BJ (cell line): ENCODE data around the gene IRAK3. TPM values are rescaled to one million over a fixed set of nuclear protein-coding genes. Genes with fewer than 3 reads are reported as not detected.

Experiments
- CTCF ChIA-PET: fragments of 350-600 bp; formaldehyde crosslinking; extraction: SDS; loops from one replicate; lab custom pipeline; 2021; ENCODE audit warnings: antibody characterized with exemption, inconsistent platforms; lab: Yijun Ruan, JAX
- POLR2A ChIA-PET: fragments of 300-600 bp; sonication (Branson Sonifier 250); formaldehyde crosslinking; extraction: SDS; loops from one replicate; lab custom pipeline; 2021; ENCODE audit warnings: antibody characterized with exemption; lab: Charles Lee
- DNase-seq: peaks from one replicate; pipeline ENCODE4 v3.0.0-alpha.2; 2011; ENCODE audit warnings: low read depth
- H3K27me3 ChIP-seq: 2 replicates; pipeline ENCODE4 v1.6.0; 2011; ENCODE audit warnings: low read length; ENCODE audit not compliant: control insufficient read depth, insufficient read depth
- H3K36me3 ChIP-seq: 2 replicates; pipeline ENCODE4 v1.5.1; 2011; ENCODE audit warnings: low read length; ENCODE audit not compliant: control insufficient read depth, insufficient read depth
- H3K4me3 ChIP-seq: 2 replicates; pipeline ENCODE4 v1.5.1; 2011; ENCODE audit warnings: low read depth, mild to moderate bottlenecking, control low read depth, low read length
- polyA minus RNA-seq: library from RNA; depleted of rRNA, polyadenylated mRNA; stranded (reverse); fragments of >200 nt; gene quantifications from 2 replicates; pipeline ENCODE4 v1.2.3, GENCODE V29; 2011; rRNA and poly(A)+ RNA removed
- polyA plus RNA-seq: library from polyadenylated mRNA; depleted of rRNA; stranded (reverse); fragments of >200 nt; gene quantifications from 2 replicates; pipeline ENCODE4 v1.2.3, GENCODE V29; 2011; rRNA removed
- TF ChIP-seq, protein P1 (sequence below): IDR thresholded peaks from 2 replicates; pipeline ENCODE4 v1.5.1; 2011; ENCODE audit warnings: low read depth, mild to moderate bottlenecking, control low read depth, inconsistent platforms, low read length, moderate library complexity; ENCODE audit not compliant: insufficient read depth

IRAK3 gene, protein sequence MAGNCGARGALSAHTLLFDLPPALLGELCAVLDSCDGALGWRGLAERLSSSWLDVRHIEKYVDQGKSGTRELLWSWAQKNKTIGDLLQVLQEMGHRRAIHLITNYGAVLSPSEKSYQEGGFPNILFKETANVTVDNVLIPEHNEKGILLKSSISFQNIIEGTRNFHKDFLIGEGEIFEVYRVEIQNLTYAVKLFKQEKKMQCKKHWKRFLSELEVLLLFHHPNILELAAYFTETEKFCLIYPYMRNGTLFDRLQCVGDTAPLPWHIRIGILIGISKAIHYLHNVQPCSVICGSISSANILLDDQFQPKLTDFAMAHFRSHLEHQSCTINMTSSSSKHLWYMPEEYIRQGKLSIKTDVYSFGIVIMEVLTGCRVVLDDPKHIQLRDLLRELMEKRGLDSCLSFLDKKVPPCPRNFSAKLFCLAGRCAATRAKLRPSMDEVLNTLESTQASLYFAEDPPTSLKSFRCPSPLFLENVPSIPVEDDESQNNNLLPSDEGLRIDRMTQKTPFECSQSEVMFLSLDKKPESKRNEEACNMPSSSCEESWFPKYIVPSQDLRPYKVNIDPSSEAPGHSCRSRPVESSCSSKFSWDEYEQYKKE
- 3.1 and 6.3 TPM in 2 replicates for polyA plus RNA-seq
- 3.5 and 4.3 TPM in 2 replicates for polyA minus RNA-seq

DNA sequence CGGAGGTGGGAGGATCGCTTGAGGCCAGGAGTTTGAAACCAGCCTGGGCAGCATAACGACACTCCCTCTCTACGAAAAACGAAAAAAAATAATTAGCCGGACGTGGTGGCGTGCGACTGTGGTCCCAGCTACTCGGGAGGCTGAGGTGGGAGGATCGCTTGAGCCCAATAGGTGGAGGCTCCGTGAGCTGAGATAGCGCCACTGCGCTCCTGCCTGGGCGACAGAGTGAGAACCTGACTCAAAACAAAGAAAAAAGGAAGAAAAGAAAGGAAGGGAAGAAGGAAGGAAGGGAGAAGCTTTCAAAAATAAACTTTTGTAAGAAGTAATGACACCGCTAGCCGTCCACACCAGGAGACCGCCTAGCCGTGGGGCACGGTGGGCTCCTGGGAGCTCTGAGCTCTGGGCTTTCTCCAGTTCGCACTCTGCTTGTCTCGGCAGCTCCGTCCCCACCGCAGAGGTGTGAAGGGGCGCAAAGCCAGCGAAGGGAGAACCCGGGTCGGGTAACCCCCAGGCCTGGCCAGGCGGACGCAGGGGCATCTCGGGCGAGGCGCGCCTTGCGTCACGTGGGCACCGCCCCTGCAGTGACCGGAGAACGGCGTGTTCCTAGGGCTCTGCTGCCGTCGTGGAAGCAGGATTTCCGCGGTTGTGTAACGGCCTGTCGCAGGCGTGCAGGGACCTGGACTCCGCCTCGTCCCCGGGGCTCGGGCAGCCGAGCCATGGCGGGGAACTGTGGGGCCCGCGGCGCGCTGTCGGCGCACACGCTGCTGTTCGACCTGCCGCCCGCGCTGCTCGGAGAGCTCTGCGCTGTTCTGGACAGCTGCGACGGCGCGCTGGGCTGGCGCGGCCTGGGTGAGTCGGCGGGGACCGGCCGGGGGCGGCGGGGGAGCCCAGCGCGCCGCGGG, at the start of gene IRAK3:
Gene IRAK3 (plus strand): TSS at position 631 of the 902 bp plus-strand sequence. CDS start 86 bp downstream, at position 717.
- Histone ChIP-seq H3K4me3 (peak within 1 kb of the TSS; percentile 58), H3K27me3 (0 out of 2 replicates have a peak, but pooled peaks cover 1% of the 10 kb centered on the region), H3K36me3 (no peaks in the 10 kb centered on the region)
- ChIA-PET POLR2A (interaction anchor here (0.5 kb wide), 1 partner anchor 8 kb away, joined by 3 read pairs; no protein-coding TSS in a partner anchor), CTCF (interaction anchor here (0.8 to 1.4 kb wide), 4 partner anchors 9 to 16 kb away, joined by 3 to 6 read pairs (median 5); no protein-coding TSS in a partner anchor)
- TF ChIP-seq, protein P1, sequence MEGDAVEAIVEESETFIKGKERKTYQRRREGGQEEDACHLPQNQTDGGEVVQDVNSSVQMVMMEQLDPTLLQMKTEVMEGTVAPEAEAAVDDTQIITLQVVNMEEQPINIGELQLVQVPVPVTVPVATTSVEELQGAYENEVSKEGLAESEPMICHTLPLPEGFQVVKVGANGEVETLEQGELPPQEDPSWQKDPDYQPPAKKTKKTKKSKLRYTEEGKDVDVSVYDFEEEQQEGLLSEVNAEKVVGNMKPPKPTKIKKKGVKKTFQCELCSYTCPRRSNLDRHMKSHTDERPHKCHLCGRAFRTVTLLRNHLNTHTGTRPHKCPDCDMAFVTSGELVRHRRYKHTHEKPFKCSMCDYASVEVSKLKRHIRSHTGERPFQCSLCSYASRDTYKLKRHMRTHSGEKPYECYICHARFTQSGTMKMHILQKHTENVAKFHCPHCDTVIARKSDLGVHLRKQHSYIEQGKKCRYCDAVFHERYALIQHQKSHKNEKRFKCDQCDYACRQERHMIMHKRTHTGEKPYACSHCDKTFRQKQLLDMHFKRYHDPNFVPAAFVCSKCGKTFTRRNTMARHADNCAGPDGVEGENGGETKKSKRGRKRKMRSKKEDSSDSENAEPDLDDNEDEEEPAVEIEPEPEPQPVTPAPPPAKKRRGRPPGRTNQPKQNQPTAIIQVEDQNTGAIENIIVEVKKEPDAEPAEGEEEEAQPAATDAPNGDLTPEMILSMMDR: no peak
- DNase-seq: no peak

DNA sequence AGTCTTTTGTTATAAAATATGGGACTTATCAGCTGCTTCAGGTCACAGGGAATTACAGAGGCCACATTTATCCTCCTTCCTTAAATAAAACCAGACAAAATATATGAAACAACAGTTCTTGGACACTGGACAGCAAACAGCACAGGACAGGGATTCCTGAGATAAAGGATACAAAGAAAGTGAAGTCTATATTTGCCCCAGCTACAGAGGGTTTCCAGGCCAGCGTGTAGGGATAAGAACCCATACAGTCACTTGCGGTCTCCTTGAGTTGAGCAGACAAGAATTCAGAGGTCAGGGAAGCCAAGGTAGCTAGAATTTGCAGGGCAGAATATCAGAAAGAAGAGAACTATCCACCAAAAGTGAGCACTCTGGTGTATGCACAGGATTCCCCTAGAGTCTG, 49.7 kb upstream of the IRAK3 start:
- TF ChIP-seq, protein P1: no peak
- POLR2A ChIA-PET: no interaction called here

DNA sequence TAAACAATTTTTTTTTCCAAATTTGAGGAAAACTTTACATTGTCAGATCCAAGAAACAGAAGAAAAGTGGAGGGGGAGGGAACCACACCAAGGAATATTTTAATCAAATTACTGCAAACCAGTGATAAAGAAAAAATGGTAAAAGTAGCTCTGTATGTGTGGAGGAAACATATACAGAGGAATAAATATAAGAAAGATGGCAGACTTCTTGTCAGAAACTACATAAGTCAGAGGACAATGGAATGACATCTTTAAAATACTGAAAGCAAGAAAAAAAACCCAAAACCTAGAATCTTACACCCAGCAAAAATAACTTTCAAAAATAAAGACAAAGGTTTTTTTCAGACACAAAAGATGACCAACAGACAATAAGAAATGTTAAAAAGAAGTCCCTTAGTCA, 48.3 kb upstream of the IRAK3 start:
- H3K36me3 ChIP-seq: peaks cover 12% of the 10 kb centered on the region

More for the DNA sequence above, 49.7 kb upstream of the IRAK3 start:
- H3K4me3 ChIP-seq: no peak overlapping the region
- no peak for DNase-seq
- CTCF ChIA-PET: no interaction called here
- H3K27me3 ChIP-seq: no peaks in the 10 kb centered on the region
- peaks cover 12% of the 10 kb centered on the region for H3K36me3 ChIP-seq

DNA sequence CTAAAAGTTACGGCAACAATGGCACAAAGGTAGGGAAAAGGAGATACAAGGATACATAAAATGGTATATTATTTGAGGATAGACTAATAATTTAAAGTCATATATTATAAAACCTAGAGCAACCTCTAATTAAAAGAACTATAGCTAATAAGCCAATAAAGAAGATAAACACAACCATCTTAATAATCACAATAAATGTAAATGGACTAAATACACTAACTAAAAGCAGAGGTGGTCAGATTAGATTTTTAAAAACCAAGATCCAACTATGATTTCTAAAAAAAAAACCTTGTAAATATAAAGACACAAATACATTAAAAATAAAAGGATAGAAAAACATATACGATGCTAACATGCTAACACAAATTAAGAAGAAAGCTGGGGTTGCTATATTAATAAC, 47.7 kb upstream of the IRAK3 start:
- POLR2A ChIA-PET: no interaction called here
- no peak overlapping the region for H3K4me3 ChIP-seq
- TF ChIP-seq, protein P1: no peak
- CTCF ChIA-PET: interaction anchor here (0.8 to 1.6 kb wide), 2 partner anchors 9 to 17 kb away, joined by 3 to 4 read pairs; no protein-coding TSS in a partner anchor
- H3K27me3 ChIP-seq: no peaks in the 10 kb centered on the region
- H3K36me3 ChIP-seq: peaks cover 13% of the 10 kb centered on the region
- DNase-seq: no peak

More for the DNA sequence above, 48.3 kb upstream of the IRAK3 start:
- ChIA-PET CTCF (interaction anchor here (0.8 to 1.6 kb wide), 2 partner anchors 8 to 18 kb away, joined by 3 to 4 read pairs; no protein-coding TSS in a partner anchor), POLR2A (no interaction called here)
- TF ChIP-seq, protein P1: no peak
- H3K27me3 ChIP-seq: no peaks in the 10 kb centered on the region
- H3K4me3 ChIP-seq: no peak overlapping the region
- DNase-seq: no peak
